Measurements from ENCODE around the gene LCE1A. TPM values are rescaled to one million over a fixed set of nuclear protein-coding genes. Genes with fewer than 3 reads are reported as not detected.

Gene LCE1A, protein sequence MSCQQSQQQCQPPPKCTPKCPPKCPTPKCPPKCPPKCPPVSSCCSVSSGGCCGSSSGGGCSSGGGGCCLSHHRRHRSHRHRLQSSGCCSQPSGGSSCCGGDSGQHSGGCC
- not detected in 2 replicates for total RNA-seq

GRCh38 chr1:152827173-152827572 lies at the start of gene LCE1A:
Gene LCE1A (plus strand): TSS chr1:152827473. CDS start chr1:152827473, 0 bp downstream.

GRCh38 chr1:152786077-152786476 lies 41.2 kb upstream of the LCE1A start, which contains the start of gene LCE1E:
Gene LCE1E (plus strand): TSS chr1:152786257. CDS start chr1:152787300, 1,043 bp downstream.

GRCh38 chr1:152796421-152796820 lies 30.9 kb upstream of the LCE1A start, which contains the start of gene LCE1D:
Gene LCE1D (plus strand): TSS chr1:152796721. CDS start chr1:152797795, 1,074 bp downstream.

DNA sequence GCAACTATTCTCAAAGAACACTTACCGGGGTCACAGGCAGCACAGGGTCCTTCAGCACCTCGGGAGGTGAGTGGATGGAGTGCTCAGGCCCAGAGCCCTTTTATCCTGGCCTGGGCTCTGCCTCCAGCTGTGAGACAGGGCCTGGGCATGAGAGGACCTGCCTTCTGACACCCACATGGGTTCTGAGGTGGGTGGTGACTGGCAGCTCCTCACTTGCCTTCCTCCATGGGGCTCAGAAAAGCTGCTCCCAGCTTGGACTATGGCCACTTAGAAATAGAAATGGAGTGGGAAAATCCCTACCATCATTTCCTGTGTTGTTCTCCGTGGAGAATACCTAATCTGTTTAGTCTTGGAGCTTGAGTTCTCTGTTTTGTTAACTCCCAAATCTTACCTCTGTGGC lies 20.7 kb upstream of the LCE1A start, which contains the start of gene LCE1C:
TSS of gene LCE1C (minus strand) at position 76 of the 400 bp plus-strand sequence. CDS start 1,173 bp downstream, outside the sequence.

GRCh38 chr1:152811671-152812070 lies 15.6 kb upstream of the LCE1A start, which contains the start of gene LCE1B:
Gene LCE1B (plus strand): TSS chr1:152811971. CDS start chr1:152812447, 476 bp downstream.

GRCh38 chr1:152842556-152842955 lies 15.3 kb downstream of the LCE1A start, which contains the start of gene LCE6A:
Gene LCE6A (plus strand): TSS chr1:152842856. CDS start chr1:152843521, 665 bp downstream.

DNA sequence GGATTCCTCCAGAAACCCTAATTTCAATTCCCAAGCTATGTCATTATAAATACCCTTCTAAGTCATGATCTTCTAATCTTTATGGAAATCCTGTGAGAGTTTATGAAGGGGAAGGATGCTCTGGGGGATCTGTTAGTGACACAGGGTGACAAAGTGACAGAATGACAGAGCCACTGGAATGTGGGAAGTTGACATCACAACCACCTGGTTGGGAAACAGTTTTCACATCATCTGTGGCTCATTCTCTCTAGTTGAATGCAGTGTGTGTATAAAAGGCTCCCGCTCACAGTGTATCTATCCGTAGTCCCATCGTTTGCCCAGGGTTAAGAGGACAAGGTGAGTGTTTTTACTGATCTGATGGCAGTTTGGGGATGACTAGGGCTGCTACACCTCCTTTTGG lies 32.4 kb downstream of the LCE1A start, which contains the start of gene LCE7A:
TSS of gene LCE7A (plus strand) at position 301 of the 400 bp plus-strand sequence. CDS start 702 bp downstream, outside the sequence.

Other genes with a start within 250 kb of the LCE1A start
- not detected in 2 replicates for gene LCE3D, start 247.0 kb upstream of the LCE1A start, total RNA-seq
- gene LCE3C, start 227.2 kb upstream of the LCE1A start, total RNA-seq: not detected in 2 replicates
- not detected in 2 replicates for gene LCE3B, start 213.7 kb upstream of the LCE1A start, total RNA-seq
- not detected in 2 replicates for gene LCE3A, start 204.4 kb upstream of the LCE1A start, total RNA-seq
- gene LCE2D, start 164.1 kb upstream of the LCE1A start, total RNA-seq: not detected in 2 replicates
- not detected in 2 replicates for gene LCE2C, start 152.2 kb upstream of the LCE1A start, total RNA-seq
- gene LCE2B, start 141.3 kb upstream of the LCE1A start, total RNA-seq: not detected in 2 replicates
- not detected in 2 replicates for gene LCE2A, start 129.1 kb upstream of the LCE1A start, total RNA-seq
- not detected in 2 replicates for gene LCE4A, start 119.3 kb upstream of the LCE1A start, total RNA-seq
- gene KPRP, start 69.4 kb upstream of the LCE1A start, total RNA-seq: not detected in 2 replicates
- not detected in 2 replicates for gene LCE1F, start 52.3 kb upstream of the LCE1A start, total RNA-seq
- gene LCE1E, start 41.2 kb upstream of the LCE1A start, total RNA-seq: not detected in 2 replicates
- gene LCE1D, start 30.8 kb upstream of the LCE1A start, total RNA-seq: not detected in 2 replicates
- gene LCE1C, start 20.8 kb upstream of the LCE1A start, total RNA-seq: not detected in 2 replicates
- not detected in 2 replicates for gene LCE1B, start 15.5 kb upstream of the LCE1A start, total RNA-seq
- gene LCE6A, start 15.4 kb downstream of the LCE1A start, total RNA-seq: not detected in 2 replicates
- not detected in 2 replicates for gene LCE7A, start 32.5 kb downstream of the LCE1A start, total RNA-seq
- gene SMCP, start 50.8 kb downstream of the LCE1A start, total RNA-seq: not detected in 2 replicates
- gene IVL, start 81.1 kb downstream of the LCE1A start, total RNA-seq: not detected in 2 replicates
- not detected in 2 replicates for gene SPRR5, start 119.7 kb downstream of the LCE1A start, total RNA-seq
- gene SPRR4, start 143.2 kb downstream of the LCE1A start, total RNA-seq: not detected in 2 replicates
- not detected in 2 replicates for gene SPRR1A, start 156.6 kb downstream of the LCE1A start, total RNA-seq
- gene SPRR3, start 174.3 kb downstream of the LCE1A start, total RNA-seq: not detected in 2 replicates
- gene SPRR1B, start 203.7 kb downstream of the LCE1A start, total RNA-seq: not detected in 2 replicates
- gene SPRR2D, start 213.6 kb downstream of the LCE1A start, total RNA-seq: not detected in 2 replicates
- gene SPRR2A, start 230.0 kb downstream of the LCE1A start, total RNA-seq: not detected in 2 replicates
- gene SPRR2B, start 244.1 kb downstream of the LCE1A start, total RNA-seq: not detected in 2 replicates

All from epithelial cell of alveolus of lung (primary cell).